ENCODE measurements around the gene CMSS1. TPM values are rescaled to one million over a fixed set of nuclear protein-coding genes. Genes with fewer than 3 reads are reported as not detected.

CMSS1 gene
- polyA plus RNA-seq, 2 of the 4 experiments (the other 2 are of a cell fraction) = 61.1 to 62.9 TPM

DNA sequence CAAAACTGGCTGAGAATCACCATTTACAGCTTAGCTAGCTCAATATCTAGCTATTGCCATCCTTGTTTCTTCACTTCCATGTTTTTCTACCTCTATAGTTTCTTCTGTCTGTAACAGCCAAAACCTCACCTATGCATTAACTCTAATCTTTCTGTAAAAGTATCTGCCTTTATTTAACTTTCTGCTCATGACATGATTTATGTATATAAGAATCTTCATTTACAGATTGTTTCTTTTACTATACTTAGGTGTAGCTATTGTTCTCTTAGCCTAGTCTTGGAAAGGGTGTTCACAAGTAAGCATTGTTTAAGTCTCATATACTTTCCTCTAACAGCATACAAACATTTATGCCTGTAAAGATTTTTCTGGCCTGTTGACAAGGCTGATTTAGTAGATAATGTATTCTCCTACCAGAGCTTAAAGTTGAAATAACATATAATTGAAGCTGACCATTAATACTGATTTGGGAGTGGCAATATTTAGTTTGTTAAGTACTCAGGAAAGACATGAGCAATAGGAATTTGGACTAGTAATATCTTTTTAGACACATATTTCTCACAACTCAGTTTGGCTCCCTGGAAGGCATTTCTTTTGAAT, 287.3 kb downstream of the CMSS1 start (continued):
- TF ChIP-seq, protein P1, sequence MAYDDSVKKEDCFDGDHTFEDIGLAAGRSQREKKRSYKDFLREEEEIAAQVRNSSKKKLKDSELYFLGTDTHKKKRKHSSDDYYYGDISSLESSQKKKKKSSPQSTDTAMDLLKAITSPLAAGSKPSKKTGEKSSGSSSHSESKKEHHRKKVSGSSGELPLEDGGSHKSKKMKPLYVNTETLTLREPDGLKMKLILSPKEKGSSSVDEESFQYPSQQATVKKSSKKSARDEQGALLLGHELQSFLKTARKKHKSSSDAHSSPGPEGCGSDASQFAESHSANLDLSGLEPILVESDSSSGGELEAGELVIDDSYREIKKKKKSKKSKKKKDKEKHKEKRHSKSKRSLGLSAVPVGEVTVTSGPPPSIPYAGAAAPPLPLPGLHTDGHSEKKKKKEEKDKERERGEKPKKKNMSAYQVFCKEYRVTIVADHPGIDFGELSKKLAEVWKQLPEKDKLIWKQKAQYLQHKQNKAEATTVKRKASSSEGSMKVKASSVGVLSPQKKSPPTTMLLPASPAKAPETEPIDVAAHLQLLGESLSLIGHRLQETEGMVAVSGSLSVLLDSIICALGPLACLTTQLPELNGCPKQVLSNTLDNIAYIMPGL (CRISPR knock-in tag; IDR thresholded peaks at IDR 0.05; ENCODE audit: borderline replicate concordance) = no peak
- TF ChIP-seq KDM1A (IDR thresholded peaks at IDR 0.05; ENCODE audit: low read depth) = no peak

DNA sequence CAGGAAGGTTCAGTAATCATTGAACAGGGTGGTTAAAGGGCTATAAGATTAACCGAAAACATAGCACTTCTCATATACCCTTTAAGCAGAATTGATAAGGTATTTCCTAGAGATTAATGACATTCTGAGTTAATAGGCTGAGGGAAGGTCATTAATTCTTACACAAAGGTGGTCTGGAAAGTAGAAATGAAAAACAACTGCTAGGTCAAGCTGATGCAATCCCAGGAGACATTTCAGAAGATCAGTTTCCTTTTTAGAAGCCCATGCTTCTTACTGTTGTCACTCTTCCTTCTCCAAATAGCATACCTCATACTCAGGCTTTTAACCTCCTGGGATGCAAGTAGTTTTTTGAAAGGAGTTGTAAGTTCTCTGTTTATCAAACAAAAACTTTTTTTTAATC, 287.8 kb downstream of the CMSS1 start:
- ATAC-seq (no peak), FAIRE-seq (no peak), DNase-seq (ENCODE audit: low read depth in 1 of 2, low spot score in 1 of 2) (no peak)
- POLR2A ChIA-PET = no interaction called here
- 91% methylated on average over 1 of the region's 1 CpG for WGBS (ENCODE audit: missing lambda C conversion rate)
- no peak for TF ChIP-seq MYC (IDR thresholded peaks at IDR 0.05; ENCODE audit: borderline replicate concordance, low read length)
- TF ChIP-seq, protein P2, sequence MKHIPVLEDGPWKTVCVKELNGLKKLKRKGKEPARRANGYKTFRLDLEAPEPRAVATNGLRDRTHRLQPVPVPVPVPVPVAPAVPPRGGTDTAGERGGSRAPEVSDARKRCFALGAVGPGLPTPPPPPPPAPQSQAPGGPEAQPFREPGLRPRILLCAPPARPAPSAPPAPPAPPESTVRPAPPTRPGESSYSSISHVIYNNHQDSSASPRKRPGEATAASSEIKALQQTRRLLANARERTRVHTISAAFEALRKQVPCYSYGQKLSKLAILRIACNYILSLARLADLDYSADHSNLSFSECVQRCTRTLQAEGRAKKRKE (CRISPR knock-in tag; IDR thresholded peaks at IDR 0.05; ENCODE audit: low read depth) = no peak
- no peak for TF ChIP-seq ZSCAN20 (CRISPR knock-in tag; IDR thresholded peaks at IDR 0.05)
- no peak for TF ChIP-seq RAD21 (conservative IDR thresholded peaks at IDR 0.05 in 1 of 2, IDR thresholded peaks at IDR 0.05 in 1 of 2)
- no peak for TF ChIP-seq FOSB (CRISPR knock-in tag; IDR thresholded peaks at IDR 0.05)
- TF ChIP-seq CHD2 (IDR thresholded peaks at IDR 0.05; ENCODE audit: low read length, partially characterized antibody) = no peak
- no peak for TF ChIP-seq ZNF302 (CRISPR knock-in tag; IDR thresholded peaks at IDR 0.05)
- no peak for TF ChIP-seq KDM5A (IDR thresholded peaks at IDR 0.05)
- TF ChIP-seq ZC3H11A (IDR thresholded peaks at IDR 0.05) = no peak
- TF ChIP-seq JUNB (IDR thresholded peaks at IDR 0.05) = no peak
- no peak for TF ChIP-seq HDAC2 (IDR thresholded peaks at IDR 0.05)
- no peak for TF ChIP-seq CBX8 (IDR thresholded peaks at IDR 0.05)
- no peak for TF ChIP-seq HOXB13 (CRISPR knock-in tag; IDR thresholded peaks at IDR 0.05; ENCODE audit: low read depth)
- TF ChIP-seq HOXA7 (CRISPR knock-in tag; IDR thresholded peaks at IDR 0.05) = no peak
- TF ChIP-seq TP53 (CRISPR knock-in tag; IDR thresholded peaks at IDR 0.05) = no peak
- TF ChIP-seq MAZ (IDR thresholded peaks at IDR 0.05; ENCODE audit: borderline replicate concordance, low read depth, low read length) = no peak
- peaks cover 27% of the 10 kb centered on the region for H3K4me1 ChIP-seq
- CTCF ChIA-PET = interaction anchor here (0.6 to 1.5 kb wide), 3 partner anchors 262 to 297 kb away, joined by 3 to 4 read pairs (median 3); no protein-coding TSS in a partner anchor
- H3K4me2 ChIP-seq = peak overlapping the region; percentile 18; the same call in 1 of the 3 replicates
- H3K4me3 ChIP-seq = no peak overlapping the region
- peak overlapping the region; percentile 32 to 56; a peak in 4 of 6 replicates for H3K27ac ChIP-seq
- H3K9me3 ChIP-seq = no peaks in the 10 kb centered on the region

DNA sequence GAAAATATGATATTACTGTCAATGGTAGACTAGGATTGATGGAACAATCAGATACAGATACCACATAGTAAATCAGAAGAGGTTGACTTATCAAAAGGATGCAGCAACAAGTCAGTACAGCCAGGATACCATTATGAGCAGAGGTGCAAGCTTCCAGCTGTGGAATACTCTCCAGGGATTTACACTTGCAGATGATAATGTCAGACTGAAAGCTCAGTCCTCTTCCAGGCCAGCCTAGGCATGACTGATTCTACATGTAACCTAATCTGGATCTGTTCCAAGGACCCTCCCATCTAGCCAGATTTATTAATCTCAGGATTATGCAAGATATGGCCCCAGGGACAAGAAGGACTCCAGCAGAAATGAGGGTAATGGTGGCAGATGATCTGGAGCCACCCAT, 288.4 kb downstream of the CMSS1 start:
- H3K27ac ChIP-seq = peak overlapping the region; percentile 32 to 56; a peak in 3 of 6 replicates
- peak overlapping the region; percentile 18; the same call in 1 of the 3 replicates for H3K4me2 ChIP-seq
- no peak for TF ChIP-seq ZNF302 (CRISPR knock-in tag; IDR thresholded peaks at IDR 0.05)
- TF ChIP-seq HEYL (CRISPR knock-in tag; IDR thresholded peaks at IDR 0.05) = no peak
- TF ChIP-seq, protein P3, sequence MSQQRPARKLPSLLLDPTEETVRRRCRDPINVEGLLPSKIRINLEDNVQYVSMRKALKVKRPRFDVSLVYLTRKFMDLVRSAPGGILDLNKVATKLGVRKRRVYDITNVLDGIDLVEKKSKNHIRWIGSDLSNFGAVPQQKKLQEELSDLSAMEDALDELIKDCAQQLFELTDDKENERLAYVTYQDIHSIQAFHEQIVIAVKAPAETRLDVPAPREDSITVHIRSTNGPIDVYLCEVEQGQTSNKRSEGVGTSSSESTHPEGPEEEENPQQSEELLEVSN (IDR thresholded peaks at IDR 0.05; ENCODE audit: borderline replicate concordance, low read depth) = no peak
- no peak for TF ChIP-seq TFCP2L1 (CRISPR knock-in tag; IDR thresholded peaks at IDR 0.05)
- no peak for TF ChIP-seq CHD4 (IDR thresholded peaks at IDR 0.05; ENCODE audit: borderline replicate concordance)
- TF ChIP-seq, protein P4, sequence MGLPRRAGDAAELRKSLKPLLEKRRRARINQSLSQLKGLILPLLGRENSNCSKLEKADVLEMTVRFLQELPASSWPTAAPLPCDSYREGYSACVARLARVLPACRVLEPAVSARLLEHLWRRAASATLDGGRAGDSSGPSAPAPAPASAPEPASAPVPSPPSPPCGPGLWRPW (IDR thresholded peaks at IDR 0.05) = no peak
- no peak for TF ChIP-seq ZFP36 (IDR thresholded peaks at IDR 0.05; ENCODE audit: borderline replicate concordance, partially characterized antibody)
- TF ChIP-seq MYC (IDR thresholded peaks at IDR 0.05; ENCODE audit: borderline replicate concordance, low read length) = no peak
- TF ChIP-seq CHD2 (IDR thresholded peaks at IDR 0.05; ENCODE audit: low read length, partially characterized antibody) = no peak
- no peak for TF ChIP-seq JUN (IDR thresholded peaks at IDR 0.05)
- no peak for TF ChIP-seq EHMT2 (IDR thresholded peaks at IDR 0.05; ENCODE audit: low read depth)
- TF ChIP-seq, protein P5, sequence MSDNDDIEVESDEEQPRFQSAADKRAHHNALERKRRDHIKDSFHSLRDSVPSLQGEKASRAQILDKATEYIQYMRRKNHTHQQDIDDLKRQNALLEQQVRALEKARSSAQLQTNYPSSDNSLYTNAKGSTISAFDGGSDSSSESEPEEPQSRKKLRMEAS (IDR thresholded peaks at IDR 0.05) = no peak
- TF ChIP-seq SREBF2 (IDR thresholded peaks at IDR 0.05) = no peak
- H3K4me1 ChIP-seq = peaks cover 27% of the 10 kb centered on the region
- no peak for FAIRE-seq
- no peak for ATAC-seq
- no peak for DNase-seq (ENCODE audit: low read depth in 1 of 2, low spot score in 1 of 2)
- H3K4me3 ChIP-seq = no peak overlapping the region
- CTCF ChIA-PET = interaction anchor here (0.5 to 0.6 kb wide), 2 partner anchors 274 to 357 kb away, joined by 3 read pairs; no protein-coding TSS in a partner anchor
- H3K9me3 ChIP-seq = no peaks in the 10 kb centered on the region
- POLR2A ChIA-PET = no interaction called here

All from A549 (cell line).